Upper lobe of left lung (tissue), 4 donors: ENCODE data around the gene CPNE7.

Source experiments
- CTCF ChIP-seq, 6 experiments: fragments of 450-650 bp in 4 of 6; fragments of 200-600 bp in 2 of 6; sonication (generic) in 2 of 6; IDR thresholded peaks; one replicate each; pipeline ENCODE4 v1.5.1; 2016 to 2019; ENCODE audit warnings: antibody characterized with exemption in 6 of 6
- POLR2A ChIP-seq, 4 donors: fragments of 450-650 bp; IDR thresholded peaks; one replicate each; pipeline ENCODE4 v1.5.1; 2016 to 2017; ENCODE audit warnings: antibody characterized with exemption in 4 of 4, mild to moderate bottlenecking in 2 of 4
- POLR2AphosphoS5 ChIP-seq, 2 donors: sonication (generic); formaldehyde crosslinking; IDR thresholded peaks; one replicate each; pipeline ENCODE4 v1.5.1; 2017; ENCODE audit warnings: antibody characterized with exemption in 2 of 2

GRCh38 chr16:89621136-89621697 is 45.7 kb downstream of the CPNE7 start:
- TF ChIP-seq POLR2AphosphoS5 (IDR thresholded peaks at IDR 0.05) (no peak), POLR2A (IDR thresholded peaks at IDR 0.05) (no peak), CTCF (IDR thresholded peaks at IDR 0.05) (no peak)
